ENCODE measurements around the gene DGKQ.
"Not testable (repeated sequence)": the region's sequence is repeated elsewhere in the genome, so short reads cannot be mapped to it uniquely, and the experiment has no call there.

DGKQ gene

DNA sequence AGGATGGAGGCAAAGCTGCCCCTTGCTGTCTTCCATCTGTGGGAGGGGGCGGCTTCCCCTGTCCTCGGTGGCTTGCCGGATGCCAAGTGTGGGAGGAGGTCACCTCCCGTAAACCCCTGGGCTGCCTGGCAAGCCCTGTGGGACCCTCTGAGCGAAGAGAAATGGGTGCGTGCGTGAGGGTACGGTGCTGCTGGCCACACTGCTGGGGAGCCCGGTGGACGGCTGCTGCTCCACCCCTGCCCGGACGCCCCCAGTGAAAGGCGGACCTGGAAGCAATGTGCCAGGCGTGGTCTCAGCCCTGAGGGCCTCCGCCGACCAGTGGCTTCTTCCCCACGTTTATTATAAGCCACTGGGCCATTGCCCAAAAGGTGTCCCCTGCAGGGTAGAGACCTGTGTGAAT is 8.9 kb upstream of the DGKQ start:
- no peak for DNase-seq (ENCODE audit: low read depth in 2 of 2, low spot score in 1 of 2)

DNA sequence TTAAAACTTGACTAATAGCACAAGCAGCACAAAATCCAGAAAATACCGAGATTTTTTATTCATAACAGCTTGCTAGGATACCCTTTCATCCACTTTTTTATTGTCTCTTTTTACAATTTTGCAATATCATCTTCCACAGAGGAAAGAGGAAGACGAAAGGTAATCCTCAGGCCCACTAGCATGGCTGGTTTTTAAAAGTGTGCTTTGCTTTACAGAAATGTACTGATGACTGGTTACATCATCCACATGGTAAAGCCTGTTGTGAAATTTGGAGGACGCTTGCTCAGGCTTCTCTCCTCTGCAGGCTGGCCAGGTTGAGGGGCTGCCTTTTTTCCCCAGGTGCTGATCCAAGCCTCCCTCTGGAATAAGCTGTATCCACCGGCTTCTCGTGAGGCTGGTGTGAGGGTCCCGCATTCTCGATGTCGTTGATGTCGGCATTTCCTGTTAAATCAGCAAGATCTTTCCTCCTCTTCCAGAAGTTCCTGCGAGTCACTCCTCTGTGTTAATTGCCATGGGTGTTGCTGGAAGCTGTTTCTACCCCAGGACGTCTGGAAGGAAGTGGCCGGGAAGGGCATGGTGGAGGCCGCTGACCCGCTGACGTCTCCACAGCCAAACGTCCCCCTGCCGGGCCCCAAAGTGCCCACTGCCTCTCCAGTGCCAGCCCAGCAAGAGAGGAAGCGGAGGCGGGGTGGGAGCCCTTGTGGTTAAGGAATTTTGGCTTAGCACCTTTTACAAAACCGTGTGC is 5.8 kb upstream of the DGKQ start:
- no peak for DNase-seq (ENCODE audit: low read depth in 2 of 2, low spot score in 1 of 2)

DNA sequence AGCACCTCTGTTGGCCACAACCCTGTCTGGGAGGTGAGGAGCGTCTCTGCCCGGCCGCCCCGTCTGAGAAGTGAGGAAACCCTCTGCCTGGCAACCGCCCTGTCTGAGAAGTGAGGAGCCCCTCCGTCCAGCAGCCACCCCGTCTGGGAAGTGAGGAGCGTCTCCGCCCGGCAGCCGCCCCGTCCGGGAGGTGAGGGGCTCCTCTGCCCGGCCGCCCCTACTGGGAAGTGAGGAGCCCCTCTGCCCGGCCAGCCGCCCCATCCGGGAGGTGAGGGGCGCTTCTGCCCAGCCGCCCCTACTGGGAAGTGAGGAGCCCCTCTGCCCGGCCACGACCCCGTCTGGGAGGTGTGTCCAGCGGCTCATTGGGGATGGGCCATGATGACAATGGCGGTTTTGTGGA is 2.6 kb upstream of the DGKQ start:
- DNase-seq (ENCODE audit: low read depth in 2 of 2, low spot score in 1 of 2): not testable (repeated sequence)

DNA sequence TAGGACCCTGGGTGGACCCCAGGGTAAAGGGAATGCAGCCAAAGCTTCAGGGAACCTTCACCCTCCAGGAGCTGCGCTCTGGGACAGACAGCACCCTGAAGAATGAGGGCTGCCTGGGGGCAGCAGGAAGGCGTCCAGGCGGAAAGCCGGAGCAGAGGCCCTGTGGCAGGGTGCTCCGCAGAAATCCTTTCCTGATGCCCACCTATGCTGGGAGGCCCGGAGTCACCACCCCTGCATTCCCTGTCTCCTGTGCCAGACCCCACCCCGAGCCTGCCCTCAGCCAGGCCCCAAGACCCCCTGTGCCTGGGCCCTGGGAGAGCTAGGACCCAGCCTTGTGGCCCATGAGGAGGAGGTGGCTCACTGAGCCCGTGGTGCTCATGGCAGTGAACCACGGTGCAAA is 1.3 kb upstream of the DGKQ start:
- DNase-seq (ENCODE audit: low read depth in 2 of 2, low spot score in 1 of 2): no peak

DNA sequence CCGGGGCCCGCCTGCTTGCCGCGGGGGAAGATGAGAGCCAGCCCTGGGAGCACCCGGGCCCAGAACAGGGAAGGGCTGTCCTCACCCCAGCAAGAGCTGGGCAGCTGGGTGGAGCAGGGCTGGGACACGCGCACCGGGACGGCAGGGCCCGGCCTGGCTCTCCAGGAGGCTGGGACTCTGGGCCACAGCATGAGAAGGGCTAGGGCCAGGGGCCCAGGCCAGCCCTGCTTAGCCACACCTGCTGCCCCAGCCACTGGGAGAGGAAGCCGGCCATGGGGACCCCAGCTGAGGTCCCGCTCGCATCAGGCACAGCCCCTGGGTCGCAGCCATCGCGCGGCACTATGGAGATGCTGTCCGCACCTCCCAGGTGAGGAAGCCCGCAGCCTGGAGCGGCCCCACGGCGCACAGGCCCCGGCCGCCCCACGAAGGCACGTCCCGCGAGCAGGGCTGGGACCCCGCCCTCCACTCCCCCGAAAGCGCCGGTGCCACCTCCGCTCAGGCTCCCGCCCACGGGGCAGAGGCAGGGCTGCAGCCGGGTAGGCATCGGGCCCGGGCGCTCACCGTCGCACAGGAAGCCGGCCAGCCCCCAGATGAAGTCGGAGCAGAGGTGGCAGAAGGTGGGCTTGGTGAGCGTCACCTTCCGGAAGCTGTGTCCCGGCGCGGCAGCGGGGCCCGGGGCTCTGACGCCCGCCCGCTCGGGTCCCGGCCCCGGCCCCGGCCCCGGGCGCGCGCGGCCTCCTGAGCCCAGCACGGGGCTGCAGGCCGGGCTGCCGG is 531 bp downstream of the DGKQ start:
- DNase-seq (ENCODE audit: low read depth in 2 of 2, low spot score in 1 of 2): peak; percentile 47 to 68

DNA sequence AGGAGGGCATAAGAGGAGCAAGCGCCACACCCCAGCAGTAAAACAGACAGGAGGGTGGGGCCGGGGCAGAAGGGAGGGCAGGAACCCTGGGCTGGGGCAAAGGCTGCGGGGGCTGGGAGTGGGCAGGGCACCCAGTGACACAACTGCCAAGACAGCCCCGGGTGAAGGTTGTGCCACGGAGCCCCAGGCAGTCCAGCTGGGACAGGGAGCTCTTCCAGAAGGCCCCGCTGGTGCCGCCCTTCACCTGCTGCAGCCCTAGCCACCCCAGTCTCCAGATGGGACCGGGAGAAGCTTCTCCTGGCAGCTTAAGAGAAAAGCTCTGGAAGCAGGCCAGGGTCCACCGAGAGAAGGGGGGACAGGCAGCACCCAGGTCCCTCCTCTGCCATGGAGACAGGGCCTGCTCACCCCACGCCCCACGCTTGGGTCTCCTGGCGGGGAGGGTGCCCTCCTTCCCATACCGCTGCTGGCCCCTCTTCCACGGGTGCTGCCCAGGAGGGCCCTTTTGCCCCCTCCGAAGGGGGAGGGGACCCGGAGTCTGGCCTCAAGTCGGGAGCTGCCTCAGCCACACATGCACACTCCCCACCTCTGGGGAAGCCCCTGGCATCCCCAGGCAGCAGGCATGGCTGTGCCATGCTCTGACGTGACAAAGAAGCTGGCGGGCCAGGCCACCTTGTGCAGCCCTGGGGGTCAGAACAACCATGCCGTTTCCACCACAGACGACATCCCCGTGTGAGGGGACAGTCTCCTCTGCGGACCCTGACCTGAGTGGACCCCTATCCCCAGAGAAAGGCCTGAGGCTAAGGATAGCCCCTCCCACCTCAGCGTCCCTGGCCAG is 1.5 kb downstream of the DGKQ start:
- DNase-seq (ENCODE audit: low read depth in 2 of 2, low spot score in 1 of 2): no peak

DNA sequence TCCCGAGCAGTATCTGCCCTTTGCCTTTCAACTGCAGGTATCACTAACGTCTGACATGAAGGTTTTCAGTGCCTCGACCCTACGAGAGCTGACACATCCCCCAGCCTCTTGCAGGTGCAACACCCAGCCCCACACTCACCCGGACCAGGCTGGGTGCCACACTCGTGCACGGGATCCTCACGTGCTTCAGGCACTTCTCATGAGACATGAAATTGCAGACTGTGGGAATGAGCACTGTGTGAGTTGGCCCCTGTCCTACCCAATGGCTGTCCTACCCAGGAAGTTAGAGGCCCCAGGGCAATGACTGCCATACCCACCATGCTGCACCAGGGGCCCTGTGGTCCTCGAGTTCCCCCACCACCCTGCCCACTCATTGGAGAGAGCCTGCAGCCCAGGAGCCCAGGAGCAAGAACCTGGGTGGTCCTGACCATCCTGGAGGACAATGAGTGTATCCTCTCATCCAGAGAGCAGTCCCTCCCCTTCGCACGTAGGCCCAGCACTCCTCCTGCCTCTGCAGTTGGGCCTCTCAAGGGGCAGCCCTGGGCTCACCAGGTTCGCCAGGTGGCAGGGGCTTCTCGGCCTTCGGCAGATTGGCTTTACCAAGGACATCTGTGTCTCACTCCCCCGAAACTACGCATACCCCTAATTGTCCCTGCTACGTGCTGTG is 2.4 kb downstream of the DGKQ start:
- no peak for DNase-seq (ENCODE audit: low read depth in 2 of 2, low spot score in 1 of 2)

DNA sequence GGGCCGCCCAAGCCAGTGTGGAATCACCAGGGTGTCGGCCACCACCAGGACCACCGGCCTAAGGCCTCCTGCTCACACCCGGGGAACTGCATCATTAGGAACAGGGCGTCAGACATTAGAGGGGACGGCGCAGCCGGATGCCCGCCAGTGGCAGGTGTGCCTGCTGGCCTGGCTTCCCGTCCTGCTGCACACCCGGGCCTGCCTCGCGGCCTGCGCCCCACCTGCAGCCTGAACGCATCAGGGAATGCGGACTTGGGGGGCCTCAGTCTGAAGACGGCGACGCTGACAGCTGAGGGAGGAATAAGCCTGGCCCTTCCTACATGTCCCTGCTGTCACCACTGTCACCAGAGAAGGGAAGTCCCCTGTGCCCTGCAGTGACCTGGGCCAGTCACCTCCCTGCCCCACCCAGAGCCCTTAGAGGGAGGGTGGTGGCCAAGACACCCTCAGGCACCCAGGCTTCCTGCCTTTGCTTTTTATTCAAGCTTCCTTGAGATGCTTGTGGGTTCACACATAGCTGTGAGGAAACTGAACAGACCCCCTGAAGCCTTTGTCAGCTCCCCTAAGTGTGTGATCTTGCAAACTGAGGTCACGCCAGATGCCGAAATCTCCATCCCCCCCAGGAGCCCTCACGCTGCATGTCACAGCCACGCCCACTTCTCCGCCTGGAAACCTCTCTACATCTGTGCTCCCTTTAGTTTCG is 3.2 kb downstream of the DGKQ start:
- DNase-seq (ENCODE audit: low read depth in 2 of 2, low spot score in 1 of 2): peak in 1 of 2 donors; percentile 37

DNA sequence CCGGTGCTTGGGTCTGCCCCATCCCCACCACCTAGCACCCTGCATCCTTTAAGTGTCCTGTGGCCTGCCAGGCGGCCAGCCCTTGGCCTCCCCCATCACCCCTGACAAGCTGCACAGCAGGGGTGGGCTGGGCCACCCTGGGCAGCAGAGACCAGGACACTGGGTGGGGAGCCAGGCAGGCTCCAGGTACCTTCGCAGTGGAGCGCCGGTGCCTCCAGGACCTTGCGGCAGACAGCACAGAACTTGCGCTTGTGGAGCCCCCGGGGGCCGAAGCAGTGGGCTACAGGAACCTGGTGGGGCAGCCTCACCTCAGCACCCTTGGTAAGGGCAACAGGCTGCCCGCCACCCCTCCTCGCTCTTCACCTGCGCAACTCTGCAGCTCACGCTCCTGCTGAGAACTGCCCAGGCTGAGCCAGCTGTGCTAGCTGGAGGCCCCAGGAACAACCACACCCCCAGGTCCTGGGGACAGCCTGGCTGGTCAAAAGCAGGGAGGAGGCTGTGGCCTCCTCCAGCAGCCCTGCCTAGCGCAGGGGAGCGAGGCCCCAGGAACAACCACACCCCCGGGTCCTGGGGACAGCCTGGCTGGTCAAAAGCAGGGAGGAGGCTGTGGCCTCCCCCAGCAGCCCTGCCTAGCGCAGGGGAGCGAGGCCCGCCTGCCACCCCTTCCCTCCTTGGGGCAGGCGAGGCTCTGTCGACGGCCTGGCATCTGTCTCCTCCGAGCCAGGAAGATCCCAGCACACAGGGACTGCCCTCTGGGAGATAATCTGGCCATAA is 4.6 kb downstream of the DGKQ start:
- DNase-seq (ENCODE audit: low read depth in 2 of 2, low spot score in 1 of 2): no peak

DNA sequence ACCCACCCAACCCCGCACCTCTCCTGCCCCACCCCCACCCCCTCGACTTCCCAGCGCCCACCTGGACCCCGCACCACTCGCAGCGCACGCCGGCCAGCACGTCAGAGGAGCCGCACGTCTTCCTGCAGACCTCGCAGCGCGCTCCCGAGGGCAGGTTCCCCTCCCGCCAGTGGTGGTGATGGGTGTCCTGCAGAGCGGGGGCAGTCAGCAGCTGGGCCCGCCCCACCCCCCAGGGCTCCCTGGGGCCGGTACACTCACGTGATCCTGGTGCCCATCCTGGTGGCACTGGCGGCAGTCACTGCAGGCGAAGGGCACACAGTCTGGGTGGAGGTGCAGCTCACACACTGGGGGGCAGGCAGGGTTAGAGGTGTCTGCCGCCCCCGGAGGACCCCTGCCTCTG is 5.1 kb downstream of the DGKQ start:
- DNase-seq (ENCODE audit: low read depth in 2 of 2, low spot score in 1 of 2): no peak

DNA sequence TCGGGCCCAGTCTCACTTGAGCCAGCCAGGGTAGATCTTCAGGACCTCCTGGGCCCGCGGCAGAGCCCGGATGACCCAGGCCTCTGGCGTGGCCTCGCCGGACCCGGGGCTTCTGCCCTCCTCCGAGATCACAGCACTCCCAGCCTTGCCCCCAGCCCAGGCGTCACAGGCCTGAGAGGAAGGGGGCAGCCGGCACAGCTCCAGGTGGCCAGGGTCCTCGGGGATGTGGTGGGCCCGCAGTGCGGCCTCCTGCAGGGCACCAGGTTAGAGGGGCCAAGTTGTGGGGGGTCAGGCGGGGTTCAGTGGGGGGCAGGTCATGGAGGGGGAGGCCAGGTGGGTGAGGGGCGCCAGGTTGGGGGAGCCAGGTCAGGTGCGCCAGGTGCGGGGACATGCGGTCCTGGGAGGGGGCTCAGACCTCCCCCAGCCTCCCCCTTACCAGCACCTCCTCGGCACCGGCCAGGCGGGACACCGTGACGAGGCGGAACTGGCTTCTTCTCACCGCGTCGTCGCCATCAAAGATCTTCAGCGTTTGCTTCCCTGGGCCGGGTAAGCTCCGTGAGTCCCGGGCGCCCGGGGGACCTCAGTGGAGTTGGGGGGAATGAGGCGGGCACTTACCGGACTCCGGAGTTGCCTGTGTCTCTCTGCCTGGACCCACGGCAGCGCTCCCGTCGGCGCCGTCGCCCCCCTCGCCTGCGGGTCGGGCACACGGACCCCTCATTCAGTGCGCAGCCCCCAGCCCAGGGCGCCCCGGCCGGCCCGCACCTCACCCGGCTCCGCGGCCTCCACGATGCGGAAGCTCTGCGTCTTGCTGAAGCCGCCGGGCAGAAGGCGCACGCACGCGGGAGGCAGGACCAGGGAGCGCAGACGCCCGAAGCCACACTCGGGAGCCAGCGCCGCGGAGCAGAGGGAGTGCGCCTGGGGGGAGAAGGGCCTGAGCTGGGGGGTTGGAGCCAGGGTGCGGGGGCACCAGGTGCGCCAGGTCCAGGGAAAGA is 6.0 kb downstream of the DGKQ start:
- no peak for DNase-seq (ENCODE audit: low read depth in 2 of 2, low spot score in 1 of 2)

DNA sequence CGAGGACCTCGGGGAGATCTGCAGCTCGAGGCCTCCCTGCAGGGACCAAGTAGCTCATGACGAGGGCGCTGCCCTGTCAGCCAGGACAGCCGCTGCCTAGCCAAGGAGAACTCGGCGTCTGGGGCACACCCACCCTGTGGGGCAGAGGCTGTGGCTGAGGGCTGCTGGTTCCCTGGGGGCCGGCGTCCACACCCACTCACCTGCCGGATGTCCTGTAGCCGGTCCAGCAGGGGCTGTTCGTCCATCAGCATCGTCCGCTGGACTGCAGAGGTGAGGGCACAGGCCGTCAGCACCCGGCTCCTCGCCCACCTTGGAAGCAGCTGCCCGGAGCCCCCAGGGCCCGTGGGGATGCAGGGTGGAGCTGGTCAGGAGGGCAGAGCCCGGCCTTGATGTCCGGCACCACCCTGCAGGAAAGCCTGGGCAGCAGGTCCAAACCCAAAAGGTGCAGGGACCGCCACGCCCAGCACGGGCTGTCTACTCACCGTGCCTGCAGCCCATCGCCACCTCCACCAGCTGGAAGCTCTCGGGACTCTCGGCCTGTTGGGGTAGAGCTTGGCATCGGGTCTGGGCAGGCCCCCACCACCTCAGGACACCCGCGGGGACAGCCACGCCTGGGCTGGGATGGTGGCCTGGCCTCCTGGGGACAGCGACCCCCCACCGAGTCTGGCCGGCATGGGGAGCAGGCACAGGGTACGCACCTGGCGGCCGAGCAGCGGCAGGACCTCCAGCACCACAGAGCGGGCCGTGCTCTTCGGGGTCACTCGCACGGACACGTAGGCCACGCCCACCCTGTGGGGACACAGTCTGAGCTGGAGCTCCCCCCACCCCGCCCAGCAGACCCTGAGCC is 6.9 kb downstream of the DGKQ start:
- no peak for DNase-seq (ENCODE audit: low read depth in 2 of 2, low spot score in 1 of 2)

DNA sequence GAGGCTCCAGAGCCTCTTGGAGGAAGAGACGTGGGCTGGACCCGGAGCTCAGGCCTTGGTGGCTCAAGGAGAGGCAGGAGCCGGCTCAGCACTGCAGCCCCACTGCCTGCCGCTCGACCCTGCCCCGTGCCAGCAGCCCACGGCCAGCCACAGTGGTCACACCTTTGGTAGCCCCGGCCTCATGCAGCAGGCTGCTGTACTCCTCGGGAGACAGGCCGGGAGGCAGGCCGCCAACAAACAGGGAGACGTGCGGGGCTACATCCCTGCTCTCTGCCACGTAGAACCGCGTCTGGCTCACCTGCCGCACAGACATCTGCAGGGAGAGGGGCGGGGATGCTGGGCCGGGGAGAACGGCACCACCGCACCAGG is 7.6 kb downstream of the DGKQ start:
- no peak for DNase-seq (ENCODE audit: low read depth in 2 of 2, low spot score in 1 of 2)

DNA sequence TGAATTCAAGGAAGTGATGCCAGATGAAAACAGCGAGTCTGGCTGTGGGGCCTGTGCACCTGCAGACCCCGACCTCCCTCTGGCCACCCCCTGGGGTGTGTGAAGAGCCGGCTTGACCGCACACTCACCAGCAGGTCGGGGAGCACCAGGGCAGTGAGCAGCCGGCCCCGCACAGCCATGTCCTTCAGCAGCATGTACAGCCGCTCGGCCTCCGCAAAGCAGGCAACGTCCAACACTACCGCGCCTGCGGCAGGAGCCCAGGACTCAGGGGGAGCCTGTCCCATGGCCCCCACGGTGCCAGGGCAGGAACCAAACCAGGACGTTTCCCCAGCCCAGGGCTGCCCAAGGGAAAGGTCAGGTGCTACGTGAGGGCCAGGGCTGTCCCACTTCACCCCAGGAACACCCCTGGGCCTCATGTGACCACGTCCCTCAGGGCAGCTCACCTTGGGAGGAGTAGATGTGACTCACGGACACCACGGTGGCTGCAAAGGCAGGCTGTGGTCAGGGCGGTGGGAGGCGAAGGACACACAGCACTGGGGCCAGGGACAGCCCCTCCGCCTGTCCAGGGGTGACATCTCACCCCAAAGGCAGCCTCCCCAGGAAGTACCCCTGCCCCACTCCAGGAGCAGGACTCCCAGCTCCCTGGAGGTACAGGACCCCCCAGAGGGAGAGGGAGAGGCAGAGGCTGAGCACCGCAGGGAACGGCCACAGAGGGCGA is 8.2 kb downstream of the DGKQ start:
- no peak for DNase-seq (ENCODE audit: low read depth in 2 of 2, low spot score in 1 of 2)

DNA sequence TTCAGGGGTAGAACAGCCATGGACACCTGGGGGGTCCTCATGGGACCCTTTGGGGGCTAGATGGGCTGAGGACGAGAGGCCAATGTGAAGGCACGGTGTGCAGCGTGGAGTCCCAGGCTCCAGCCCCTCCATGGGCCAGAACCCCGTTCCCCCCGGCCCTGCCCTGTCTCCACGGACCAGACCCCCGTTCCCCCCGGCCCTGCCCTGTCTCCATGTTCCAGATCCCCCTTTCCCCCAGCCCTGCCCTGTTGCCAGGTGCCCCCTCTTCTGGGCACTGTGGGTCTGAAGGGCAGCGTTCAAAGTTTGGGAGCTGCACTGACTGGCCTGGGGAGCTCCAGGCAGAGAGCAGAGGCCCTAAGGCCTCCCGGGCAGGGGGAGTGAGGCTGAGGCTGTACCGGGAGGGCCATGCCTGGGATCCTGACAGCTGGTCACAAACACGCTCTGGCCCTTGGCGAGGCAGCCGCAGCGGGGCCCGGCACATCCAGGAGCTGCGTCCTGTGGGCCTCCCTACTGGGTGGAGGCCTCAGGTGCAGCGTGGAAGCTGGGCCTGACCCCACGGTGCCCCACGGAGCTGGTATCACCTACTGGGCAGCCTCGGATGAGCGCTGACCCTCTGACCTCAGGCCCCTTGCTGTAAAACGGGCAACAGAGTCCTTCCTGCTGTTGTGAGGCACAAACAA is 8.9 kb downstream of the DGKQ start:
- DNase-seq (ENCODE audit: low read depth in 2 of 2, low spot score in 1 of 2): no peak
